Vagina (tissue), 2 donors: Measurements from ENCODE around the gene COL7A1. TPM values are rescaled to one million over a fixed set of nuclear protein-coding genes. Genes with fewer than 3 reads are reported as not detected.

Source experiments
- DNase-seq, 2 donors: peaks; one replicate each; pipeline ENCODE4 v3.0.0-alpha.2; 2017; ENCODE audit errors: extremely low spot score in 2 of 2
- H3K27ac ChIP-seq: fragments of 200-600 bp; sonication (generic); one replicate; pipeline ENCODE4 v1.5.1; 2019
- H3K27me3 ChIP-seq: fragments of 200-600 bp; sonication (generic); one replicate; pipeline ENCODE4 v1.5.1; 2019
- H3K36me3 ChIP-seq, 2 donors: fragments of 200-600 bp; sonication (generic); one replicate each; pipeline ENCODE4 v1.5.1; 2017 to 2019
- H3K4me1 ChIP-seq: fragments of 200-600 bp; sonication (generic); one replicate; pipeline ENCODE4 v1.5.1; 2019
- H3K4me3 ChIP-seq, 2 donors: fragments of 200-600 bp; sonication (generic); 1 replicate in 1 of 2; 2 replicates in 1 of 2; pipeline ENCODE4 v1.5.1; 2016 to 2019
- H3K9me3 ChIP-seq: fragments of 200-600 bp; sonication (generic); one replicate; pipeline ENCODE4 v1.5.1; 2019
- CTCF ChIP-seq, 3 experiments: fragments of 450-650 bp in 2 of 3; fragments of 200-600 bp in 1 of 3; sonication (generic) in 1 of 3; IDR thresholded peaks; one replicate each; pipeline ENCODE4 v1.5.1; 2017 to 2019; ENCODE audit warnings: antibody characterized with exemption in 3 of 3, mild to moderate bottlenecking in 2 of 3, moderate library complexity in 2 of 3
- POLR2A ChIP-seq, 2 donors: fragments of 450-650 bp; IDR thresholded peaks; one replicate each; pipeline ENCODE4 v1.6.1; 2017; ENCODE audit warnings: antibody characterized with exemption in 2 of 2, mild to moderate bottlenecking in 2 of 2, moderate library complexity in 2 of 2
- POLR2AphosphoS5 ChIP-seq, 2 donors: sonication (generic); formaldehyde crosslinking; IDR thresholded peaks; one replicate each; pipeline ENCODE4 v1.9.0; 2017; ENCODE audit warnings: antibody characterized with exemption in 2 of 2, mild to moderate bottlenecking in 2 of 2, low read depth in 1 of 2; ENCODE audit not compliant: insufficient read depth in 1 of 2
- intact Hi-C: fragments of 100-400 bp; cut with DNase I; formaldehyde crosslinking; loops from one replicate; pipeline ENCODE4 v1.15.1; 2023
- total RNA-seq: library from RNA; depleted of rRNA; stranded (reverse); fragments of >200 nt; gene quantifications from one replicate; pipeline ENCODE4 v1.2.3, GENCODE V29; 2016

The COL7A1 gene
- total RNA-seq, 1 donor from 2014 or later = 148 TPM

- Histone ChIP-seq H3K4me3 (no peak overlapping the region), H3K27ac (no peak overlapping the region), H3K4me1 (peaks cover 6% of the 10 kb centered on the region), H3K27me3 (no peaks in the 10 kb centered on the region), H3K9me3 (no peaks in the 10 kb centered on the region), H3K36me3 (peaks cover 0 to 7% of the 10 kb centered on the region in 2 donors)
- intact Hi-C loops = no loop called here
- no peak for DNase-seq
- TF ChIP-seq POLR2AphosphoS5 (IDR thresholded peaks at IDR 0.05; ENCODE audit: insufficient read depth in 1 of 2, low read depth in 1 of 2) (no peak), POLR2A (IDR thresholded peaks at IDR 0.05) (no peak), CTCF (IDR thresholded peaks at IDR 0.05) (no peak)
Observed at GRCh38 chr3:48569808-48570450, 25.2 kb downstream of the COL7A1 start.

GRCh38 chr3:48569400-48569799 is 25.7 kb downstream of the COL7A1 start:
- DNase-seq = no peak
- Histone ChIP-seq H3K27ac (no peak overlapping the region), H3K4me1 (peaks cover 6% of the 10 kb centered on the region), H3K36me3 (peaks cover 0 to 7% of the 10 kb centered on the region in 2 donors), H3K9me3 (no peaks in the 10 kb centered on the region), H3K27me3 (no peaks in the 10 kb centered on the region), H3K4me3 (no peak overlapping the region)
- intact Hi-C loops = no loop called here
- TF ChIP-seq CTCF (IDR thresholded peaks at IDR 0.05) = no peak
- TF ChIP-seq POLR2A (IDR thresholded peaks at IDR 0.05) = no peak
- TF ChIP-seq POLR2AphosphoS5 (IDR thresholded peaks at IDR 0.05; ENCODE audit: insufficient read depth in 1 of 2, low read depth in 1 of 2) = no peak

GRCh38 chr3:48568476-48568875 is 26.7 kb downstream of the COL7A1 start:
- no peaks in the 10 kb centered on the region for H3K27me3 ChIP-seq
- no peak for TF ChIP-seq POLR2AphosphoS5 (IDR thresholded peaks at IDR 0.05; ENCODE audit: insufficient read depth in 1 of 2, low read depth in 1 of 2)
- no peak for TF ChIP-seq POLR2A (IDR thresholded peaks at IDR 0.05)
- TF ChIP-seq CTCF (IDR thresholded peaks at IDR 0.05) = no peak
- intact Hi-C loops = no loop called here
- H3K36me3 ChIP-seq = peaks cover 0 to 7% of the 10 kb centered on the region in 2 donors
- H3K27ac ChIP-seq = no peak overlapping the region
- no peak for DNase-seq
- no peak overlapping the region for H3K4me3 ChIP-seq
- H3K9me3 ChIP-seq = no peaks in the 10 kb centered on the region
- peaks cover 6% of the 10 kb centered on the region for H3K4me1 ChIP-seq

- Histone ChIP-seq H3K27ac (no peak overlapping the region), H3K27me3 (no peaks in the 10 kb centered on the region), H3K36me3 (peaks cover 0 to 7% of the 10 kb centered on the region in 2 donors), H3K4me3 (no peak overlapping the region), H3K9me3 (no peaks in the 10 kb centered on the region), H3K4me1 (peaks cover 6% of the 10 kb centered on the region)
- intact Hi-C loops = no loop called here
- DNase-seq = no peak
- TF ChIP-seq POLR2A (IDR thresholded peaks at IDR 0.05) = no peak
- no peak for TF ChIP-seq CTCF (IDR thresholded peaks at IDR 0.05)
- TF ChIP-seq POLR2AphosphoS5 (IDR thresholded peaks at IDR 0.05; ENCODE audit: insufficient read depth in 1 of 2, low read depth in 1 of 2) = no peak
Observed at GRCh38 chr3:48567500-48567899, 27.6 kb downstream of the COL7A1 start.

- intact Hi-C loops = no loop called here
Observed at GRCh38 chr3:48567090-48567489, 28.0 kb downstream of the COL7A1 start.

More at GRCh38 chr3:48567090-48567489, 28.0 kb downstream of the COL7A1 start:
- Histone ChIP-seq H3K9me3 (no peaks in the 10 kb centered on the region), H3K4me3 (no peak overlapping the region), H3K4me1 (peaks cover 6% of the 10 kb centered on the region), H3K27ac (no peak overlapping the region), H3K27me3 (no peaks in the 10 kb centered on the region), H3K36me3 (peaks cover 0 to 7% of the 10 kb centered on the region in 2 donors)
- DNase-seq = no peak
- no peak for TF ChIP-seq POLR2AphosphoS5 (IDR thresholded peaks at IDR 0.05; ENCODE audit: insufficient read depth in 1 of 2, low read depth in 1 of 2)
- TF ChIP-seq POLR2A (IDR thresholded peaks at IDR 0.05) = no peak
- TF ChIP-seq CTCF (IDR thresholded peaks at IDR 0.05) = no peak
